ENCODE results near the gene EPS15.
"Not testable (repeated sequence)": the region's sequence is repeated elsewhere in the genome, so short reads cannot be mapped to it uniquely, and the experiment has no call there.

The EPS15 gene

DNA sequence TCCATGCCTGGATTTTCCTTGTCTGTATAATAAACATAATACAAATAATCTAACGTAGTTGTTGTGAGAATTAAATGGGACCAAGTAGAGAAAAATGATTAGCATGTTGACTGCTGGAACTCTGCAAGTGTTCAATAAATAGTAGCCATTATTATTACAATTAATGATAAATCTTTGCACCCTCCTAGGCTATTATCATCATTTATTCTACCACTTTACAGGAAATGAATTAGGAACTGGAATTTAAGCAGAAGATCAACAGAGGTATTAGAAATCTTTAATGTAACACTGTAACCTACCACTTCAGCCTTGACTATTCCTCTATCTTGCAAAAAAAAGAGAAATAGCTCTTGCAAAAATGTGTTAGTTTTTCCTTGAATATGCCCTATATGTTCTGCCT lies 126.8 kb downstream of the EPS15 start:
- H3K36me3 ChIP-seq (ENCODE audit: control insufficient read depth in 1 of 2, insufficient read depth in 2 of 2, low read length in 2 of 2), result peaks cover 14 to 28% of the 10 kb centered on the region in 2 donors
- no peaks in the 10 kb centered on the region for H3K27me3 ChIP-seq (ENCODE audit: control insufficient read depth in 1 of 2, insufficient read depth in 2 of 2, low read length in 2 of 2)

GRCh38 chr1:51390641-51391040 lies 128.4 kb downstream of the EPS15 start:
- not testable (repeated sequence) for H3K4me1 ChIP-seq (ENCODE audit: control insufficient read depth in 1 of 2, insufficient read depth in 2 of 2, low read length in 2 of 2); H3K4me3 ChIP-seq (ENCODE audit: low read depth in 1 of 2, low read length in 2 of 2); H3K27me3 ChIP-seq (ENCODE audit: control insufficient read depth in 1 of 2, insufficient read depth in 2 of 2, low read length in 2 of 2); H3K9me3 ChIP-seq (ENCODE audit: control insufficient read depth in 1 of 2, low read length in 2 of 2); H3K9ac ChIP-seq (ENCODE audit: low read depth in 1 of 2, low read length in 2 of 2); H3K27ac ChIP-seq (ENCODE audit: low read depth, low read length)
- peaks cover 16 to 25% of the 10 kb centered on the region in 2 donors for H3K36me3 ChIP-seq (ENCODE audit: control insufficient read depth in 1 of 2, insufficient read depth in 2 of 2, low read length in 2 of 2)

More for the DNA sequence above, 126.8 kb downstream of the EPS15 start:
- Histone ChIP-seq H3K9me3 (ENCODE audit: control insufficient read depth in 1 of 2, low read length in 2 of 2) (no peaks in the 10 kb centered on the region), H3K27ac (ENCODE audit: low read depth, low read length) (no peak overlapping the region), H3K9ac (ENCODE audit: low read depth in 1 of 2, low read length in 2 of 2) (no peak overlapping the region), H3K4me3 (ENCODE audit: low read depth in 1 of 2, low read length in 2 of 2) (no peak overlapping the region), H3K4me1 (ENCODE audit: control insufficient read depth in 1 of 2, insufficient read depth in 2 of 2, low read length in 2 of 2) (no peaks in the 10 kb centered on the region)

GRCh38 chr1:51387288-51387687 lies 131.8 kb downstream of the EPS15 start:
- H3K9ac ChIP-seq (ENCODE audit: low read depth in 1 of 2, low read length in 2 of 2); H3K4me3 ChIP-seq (ENCODE audit: low read depth in 1 of 2, low read length in 2 of 2); H3K27ac ChIP-seq (ENCODE audit: low read depth, low read length); H3K4me1 ChIP-seq (ENCODE audit: control insufficient read depth in 1 of 2, insufficient read depth in 2 of 2, low read length in 2 of 2); H3K9me3 ChIP-seq (ENCODE audit: control insufficient read depth in 1 of 2, low read length in 2 of 2); H3K27me3 ChIP-seq (ENCODE audit: control insufficient read depth in 1 of 2, insufficient read depth in 2 of 2, low read length in 2 of 2): not testable (repeated sequence)
- peaks cover 11 to 27% of the 10 kb centered on the region in 2 donors for H3K36me3 ChIP-seq (ENCODE audit: control insufficient read depth in 1 of 2, insufficient read depth in 2 of 2, low read length in 2 of 2)

- H3K27me3 ChIP-seq (ENCODE audit: control insufficient read depth in 1 of 2, insufficient read depth in 2 of 2, low read length in 2 of 2); H3K9me3 ChIP-seq (ENCODE audit: control insufficient read depth in 1 of 2, low read length in 2 of 2); H3K27ac ChIP-seq (ENCODE audit: low read depth, low read length); H3K4me3 ChIP-seq (ENCODE audit: low read depth in 1 of 2, low read length in 2 of 2); H3K9ac ChIP-seq (ENCODE audit: low read depth in 1 of 2, low read length in 2 of 2); H3K4me1 ChIP-seq (ENCODE audit: control insufficient read depth in 1 of 2, insufficient read depth in 2 of 2, low read length in 2 of 2): not testable (repeated sequence)
- H3K36me3 ChIP-seq (ENCODE audit: control insufficient read depth in 1 of 2, insufficient read depth in 2 of 2, low read length in 2 of 2), result peaks cover 6 to 19% of the 10 kb centered on the region in 2 donors
Observed at GRCh38 chr1:51386259-51386658, 132.8 kb downstream of the EPS15 start.

- peaks cover 6 to 23% of the 10 kb centered on the region in 2 donors for H3K36me3 ChIP-seq (ENCODE audit: control insufficient read depth in 1 of 2, insufficient read depth in 2 of 2, low read length in 2 of 2)
- peaks cover 0 to 5% of the 10 kb centered on the region in 2 donors for H3K9me3 ChIP-seq (ENCODE audit: control insufficient read depth in 1 of 2, low read length in 2 of 2)
- no peak overlapping the region for H3K9ac ChIP-seq (ENCODE audit: low read depth in 1 of 2, low read length in 2 of 2)
- H3K4me3 ChIP-seq (ENCODE audit: low read depth in 1 of 2, low read length in 2 of 2), result no peak overlapping the region
- no peak overlapping the region for H3K27ac ChIP-seq (ENCODE audit: low read depth, low read length)
- H3K4me1 ChIP-seq (ENCODE audit: control insufficient read depth in 1 of 2, insufficient read depth in 2 of 2, low read length in 2 of 2), result no peaks in the 10 kb centered on the region
- H3K27me3 ChIP-seq (ENCODE audit: control insufficient read depth in 1 of 2, insufficient read depth in 2 of 2, low read length in 2 of 2), result no peaks in the 10 kb centered on the region
Observed at GRCh38 chr1:51385776-51386175, 133.3 kb downstream of the EPS15 start.

GRCh38 chr1:51381964-51382363 lies 137.1 kb downstream of the EPS15 start:
- Histone ChIP-seq H3K27me3 (ENCODE audit: control insufficient read depth in 1 of 2, insufficient read depth in 2 of 2, low read length in 2 of 2) (no peaks in the 10 kb centered on the region), H3K9ac (ENCODE audit: low read depth in 1 of 2, low read length in 2 of 2) (no peak overlapping the region), H3K4me3 (ENCODE audit: low read depth in 1 of 2, low read length in 2 of 2) (no peak overlapping the region), H3K36me3 (ENCODE audit: control insufficient read depth in 1 of 2, insufficient read depth in 2 of 2, low read length in 2 of 2) (peaks cover 6 to 37% of the 10 kb centered on the region in 2 donors), H3K4me1 (ENCODE audit: control insufficient read depth in 1 of 2, insufficient read depth in 2 of 2, low read length in 2 of 2) (no peaks in the 10 kb centered on the region), H3K9me3 (ENCODE audit: control insufficient read depth in 1 of 2, low read length in 2 of 2) (peaks cover 0 to 5% of the 10 kb centered on the region in 2 donors), H3K27ac (ENCODE audit: low read depth, low read length) (no peak overlapping the region)

DNA sequence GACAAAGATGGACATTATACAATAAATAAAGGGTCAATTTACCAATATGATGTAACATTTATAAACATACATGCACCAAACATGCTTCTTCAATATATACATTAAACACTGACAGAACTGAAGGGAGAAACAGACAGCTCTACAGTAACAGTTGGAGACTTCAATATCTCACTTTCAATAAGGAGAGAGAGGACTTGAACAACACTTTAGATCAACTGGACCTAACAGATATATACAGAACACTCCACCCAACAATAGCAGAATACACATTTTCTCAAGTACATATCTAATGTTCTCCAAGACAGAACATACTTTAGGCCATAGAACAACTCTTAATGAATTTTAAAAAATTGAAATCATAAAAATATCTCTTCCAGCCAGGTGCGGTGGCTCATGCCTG lies 138.1 kb downstream of the EPS15 start:
- H3K4me3 ChIP-seq (ENCODE audit: low read depth in 1 of 2, low read length in 2 of 2), result no peak overlapping the region
- H3K4me1 ChIP-seq (ENCODE audit: control insufficient read depth in 1 of 2, insufficient read depth in 2 of 2, low read length in 2 of 2), result no peaks in the 10 kb centered on the region
- no peak overlapping the region for H3K9ac ChIP-seq (ENCODE audit: low read depth in 1 of 2, low read length in 2 of 2)
- H3K27me3 ChIP-seq (ENCODE audit: control insufficient read depth in 1 of 2, insufficient read depth in 2 of 2, low read length in 2 of 2), result no peaks in the 10 kb centered on the region
- peaks cover 0 to 5% of the 10 kb centered on the region in 2 donors for H3K9me3 ChIP-seq (ENCODE audit: control insufficient read depth in 1 of 2, low read length in 2 of 2)
- no peak overlapping the region for H3K27ac ChIP-seq (ENCODE audit: low read depth, low read length)
- peaks cover 2 to 40% of the 10 kb centered on the region in 2 donors for H3K36me3 ChIP-seq (ENCODE audit: control insufficient read depth in 1 of 2, insufficient read depth in 2 of 2, low read length in 2 of 2)

DNA sequence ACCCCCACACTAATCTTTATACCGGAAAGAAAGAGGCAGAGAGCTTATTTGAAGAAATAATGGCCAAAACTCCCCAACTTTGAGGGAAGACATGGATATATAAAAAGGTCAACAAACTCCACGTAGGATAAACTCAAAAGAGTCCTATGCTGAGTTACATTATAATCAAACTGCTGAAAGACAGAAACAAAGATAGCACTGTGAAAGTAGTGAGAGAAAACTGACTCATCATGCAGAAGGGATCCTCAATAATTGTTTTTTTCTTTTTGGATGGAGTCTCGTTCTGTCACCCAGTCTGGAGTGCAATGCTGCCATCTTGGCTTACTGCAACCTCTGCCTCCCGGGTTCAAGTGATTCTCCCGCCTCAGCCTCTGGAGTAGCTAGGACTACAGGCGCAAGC lies 140.2 kb downstream of the EPS15 start:
- H3K27me3 ChIP-seq (ENCODE audit: control insufficient read depth in 1 of 2, insufficient read depth in 2 of 2, low read length in 2 of 2), result no peaks in the 10 kb centered on the region
- no peaks in the 10 kb centered on the region for H3K9me3 ChIP-seq (ENCODE audit: control insufficient read depth in 1 of 2, low read length in 2 of 2)
- no peak overlapping the region for H3K9ac ChIP-seq (ENCODE audit: low read depth in 1 of 2, low read length in 2 of 2)
- H3K4me3 ChIP-seq (ENCODE audit: low read depth in 1 of 2, low read length in 2 of 2), result no peak overlapping the region
- no peak overlapping the region for H3K27ac ChIP-seq (ENCODE audit: low read depth, low read length)
- H3K4me1 ChIP-seq (ENCODE audit: control insufficient read depth in 1 of 2, insufficient read depth in 2 of 2, low read length in 2 of 2), result no peaks in the 10 kb centered on the region
- peaks cover 0 to 33% of the 10 kb centered on the region in 2 donors for H3K36me3 ChIP-seq (ENCODE audit: control insufficient read depth in 1 of 2, insufficient read depth in 2 of 2, low read length in 2 of 2)

GRCh38 chr1:51373898-51374297 lies 145.2 kb downstream of the EPS15 start:
- Histone ChIP-seq H3K36me3 (ENCODE audit: control insufficient read depth in 1 of 2, insufficient read depth in 2 of 2, low read length in 2 of 2) (peaks cover 14 to 47% of the 10 kb centered on the region in 2 donors), H3K9me3 (ENCODE audit: control insufficient read depth in 1 of 2, low read length in 2 of 2) (no peaks in the 10 kb centered on the region), H3K4me1 (ENCODE audit: control insufficient read depth in 1 of 2, insufficient read depth in 2 of 2, low read length in 2 of 2) (no peaks in the 10 kb centered on the region)

DNA sequence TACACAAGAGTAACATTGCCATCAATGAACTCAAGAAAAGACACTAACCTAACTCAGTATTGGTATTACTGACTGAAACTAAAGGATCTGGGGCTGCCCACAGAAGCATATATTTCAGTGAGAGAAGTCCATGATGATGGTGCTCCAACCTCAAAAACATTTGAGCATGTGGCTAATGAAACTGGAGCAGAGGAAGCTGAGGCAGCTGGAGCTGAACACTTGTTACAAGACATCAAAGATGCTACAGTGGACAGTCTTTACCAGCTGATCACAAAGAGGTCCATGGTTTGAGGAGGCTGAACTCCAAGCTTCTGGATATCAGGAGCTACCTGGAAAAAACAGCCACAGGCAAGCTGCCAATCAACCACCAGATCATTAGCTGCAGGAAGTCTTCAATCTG lies 146.5 kb downstream of the EPS15 start:
- Histone ChIP-seq H3K4me3 (ENCODE audit: low read depth in 1 of 2, low read length in 2 of 2) (no peak overlapping the region), H3K36me3 (ENCODE audit: control insufficient read depth in 1 of 2, insufficient read depth in 2 of 2, low read length in 2 of 2) (peaks cover 14 to 44% of the 10 kb centered on the region in 2 donors), H3K9ac (ENCODE audit: low read depth in 1 of 2, low read length in 2 of 2) (no peak overlapping the region), H3K27ac (ENCODE audit: low read depth, low read length) (no peak overlapping the region), H3K4me1 (ENCODE audit: control insufficient read depth in 1 of 2, insufficient read depth in 2 of 2, low read length in 2 of 2) (no peaks in the 10 kb centered on the region), H3K27me3 (ENCODE audit: control insufficient read depth in 1 of 2, insufficient read depth in 2 of 2, low read length in 2 of 2) (no peaks in the 10 kb centered on the region), H3K9me3 (ENCODE audit: control insufficient read depth in 1 of 2, low read length in 2 of 2) (no peaks in the 10 kb centered on the region)

More at GRCh38 chr1:51373898-51374297, 145.2 kb downstream of the EPS15 start:
- Histone ChIP-seq H3K9ac (ENCODE audit: low read depth in 1 of 2, low read length in 2 of 2) (no peak overlapping the region), H3K27ac (ENCODE audit: low read depth, low read length) (no peak overlapping the region), H3K27me3 (ENCODE audit: control insufficient read depth in 1 of 2, insufficient read depth in 2 of 2, low read length in 2 of 2) (no peaks in the 10 kb centered on the region), H3K4me3 (ENCODE audit: low read depth in 1 of 2, low read length in 2 of 2) (no peak overlapping the region)

DNA sequence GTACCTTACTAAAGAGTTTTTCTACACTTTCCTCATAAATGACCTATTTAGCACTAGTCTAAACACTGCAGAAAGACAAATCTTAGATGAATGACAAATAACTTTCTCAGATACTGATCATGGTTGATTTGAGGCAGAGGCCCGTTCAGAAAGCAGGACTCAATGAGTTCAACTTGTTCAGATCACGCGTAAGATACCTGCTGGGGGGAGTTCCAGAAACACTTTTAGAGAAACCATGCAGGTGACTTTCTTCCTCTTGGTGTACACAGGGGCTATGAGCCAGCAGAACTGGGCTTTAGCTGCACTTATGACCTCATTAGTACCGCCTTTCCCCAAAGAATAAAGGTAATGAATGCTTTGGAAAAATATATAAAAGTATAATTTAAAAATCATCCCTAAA lies 149.9 kb downstream of the EPS15 start:
- Histone ChIP-seq H3K9me3 (ENCODE audit: control insufficient read depth in 1 of 2, low read length in 2 of 2) (no peaks in the 10 kb centered on the region), H3K36me3 (ENCODE audit: control insufficient read depth in 1 of 2, insufficient read depth in 2 of 2, low read length in 2 of 2) (peaks cover 14 to 38% of the 10 kb centered on the region in 2 donors), H3K4me1 (ENCODE audit: control insufficient read depth in 1 of 2, insufficient read depth in 2 of 2, low read length in 2 of 2) (no peaks in the 10 kb centered on the region), H3K27me3 (ENCODE audit: control insufficient read depth in 1 of 2, insufficient read depth in 2 of 2, low read length in 2 of 2) (no peaks in the 10 kb centered on the region), H3K9ac (ENCODE audit: low read depth in 1 of 2, low read length in 2 of 2) (no peak overlapping the region), H3K27ac (ENCODE audit: low read depth, low read length) (no peak overlapping the region), H3K4me3 (ENCODE audit: low read depth in 1 of 2, low read length in 2 of 2) (no peak overlapping the region)

All from duodenal mucosa (tissue), 2 donors.